CD14-positive monocyte (primary cell): ENCODE measurements around the gene MSANTD1. TPM values are rescaled to one million over a fixed set of nuclear protein-coding genes. Genes with fewer than 3 reads are reported as not detected.

Experiments used
- DNase-seq, 3 donors: peaks; one replicate each; pipeline ENCODE4 v3.0.0-alpha.2; 2011 to 2022
- H2AFZ ChIP-seq: 2 replicates; pipeline ENCODE4 v1.6.0; 2012; ENCODE audit warnings: mild to moderate bottlenecking, low read depth, low read length, inconsistent platforms; ENCODE audit not compliant: insufficient read depth, poor library complexity, severe bottlenecking
- H3K27ac ChIP-seq, 2 donors: 1 replicate in 1 of 2; 2 replicates in 1 of 2; pipeline ENCODE4 v1.5.1; 2012 to 2013; ENCODE audit warnings: low read length in 2 of 2, control low read depth in 1 of 2, inconsistent platforms in 1 of 2, low read depth in 1 of 2, mild to moderate bottlenecking in 1 of 2
- H3K27me3 ChIP-seq, 2 donors: one replicate each; pipeline versions ENCODE4 v1.6.0 to v1.6.1; 2011 to 2013; ENCODE audit warnings: low read length in 2 of 2; ENCODE audit not compliant: control insufficient read depth in 2 of 2, insufficient read depth in 2 of 2
- H3K36me3 ChIP-seq, 2 donors: replicated peaks in 1 of 2; 1 replicate in 1 of 2; 2 replicates in 1 of 2; pipeline versions ENCODE4 v1.5.1 to v1.6.1; 2012 to 2013; ENCODE audit warnings: low read length in 2 of 2, control low read depth in 1 of 2, inconsistent platforms in 1 of 2, mild to moderate bottlenecking in 1 of 2; ENCODE audit not compliant: insufficient read depth in 2 of 2, control insufficient read depth in 1 of 2
- H3K4me1 ChIP-seq, 2 donors: 1 replicate in 1 of 2; 2 replicates in 1 of 2; pipeline versions ENCODE4 v1.5.1 to v1.6.1; 2012 to 2013; ENCODE audit warnings: low read length in 2 of 2, control low read depth in 1 of 2, inconsistent platforms in 1 of 2, mild to moderate bottlenecking in 1 of 2, moderate library complexity in 1 of 2; ENCODE audit not compliant: insufficient read depth in 2 of 2, control insufficient read depth in 1 of 2
- H3K4me2 ChIP-seq: replicated peaks from 2 replicates; pipeline ENCODE3; 2012; ENCODE audit warnings: low read length, moderate library complexity, mild to moderate bottlenecking; ENCODE audit not compliant: poor library complexity, severe bottlenecking; ENCODE audit errors: extremely low read depth
- H3K4me3 ChIP-seq, 3 experiments: fragments of 200-600 bp in 1 of 3; sonication (generic) in 1 of 3; replicated peaks in 1 of 3; 1 replicate in 2 of 3; 2 replicates in 1 of 3; pipeline ENCODE4 v1.5.1; 2011 to 2013; ENCODE audit warnings: low read length in 3 of 3, mild to moderate bottlenecking in 3 of 3, control low read depth in 2 of 3, low read depth in 2 of 3, inconsistent platforms in 1 of 3, moderate library complexity in 1 of 3
- H3K79me2 ChIP-seq: 2 replicates; pipeline ENCODE4 v1.6.0; 2012; ENCODE audit warnings: mild to moderate bottlenecking, control low read depth, inconsistent platforms, low read length, moderate library complexity; ENCODE audit not compliant: insufficient read depth
- H3K9ac ChIP-seq: 2 replicates; pipeline ENCODE4 v1.6.0; 2017; ENCODE audit warnings: low read length, mild to moderate bottlenecking; ENCODE audit not compliant: insufficient read depth, poor library complexity, severe bottlenecking
- H3K9me3 ChIP-seq, 2 donors: replicated peaks in 1 of 2; 1 replicate in 1 of 2; 2 replicates in 1 of 2; pipeline versions ENCODE4 v1.5.1 to v1.6.1; 2012 to 2013; ENCODE audit warnings: low read length in 2 of 2, control low read depth in 1 of 2; ENCODE audit not compliant: control insufficient read depth in 1 of 2, insufficient read depth in 1 of 2
- H4K20me1 ChIP-seq: 2 replicates; pipeline ENCODE4 v1.6.0; 2012; ENCODE audit warnings: mild to moderate bottlenecking, low read length, control low read depth, moderate library complexity; ENCODE audit not compliant: insufficient read depth
- H3K27ac Mint-ChIP-seq, 7 donors: one replicate each; pipeline ENCODE4 v1.8.0; 2020; ENCODE audit warnings: mild to moderate bottlenecking in 7 of 7, mixed read lengths in 7 of 7, moderate library complexity in 6 of 7, inconsistent platforms in 2 of 7
- H3K27me3 Mint-ChIP-seq, 3 donors: one replicate each; pipeline ENCODE4 v1.8.0; 2021 to 2022; ENCODE audit warnings: low read depth in 3 of 3, mild to moderate bottlenecking in 3 of 3, mixed read lengths in 3 of 3, moderate library complexity in 3 of 3, inconsistent platforms in 1 of 3
- H3K36me3 Mint-ChIP-seq, 2 donors: one replicate each; pipeline ENCODE4 v1.8.0; 2020; ENCODE audit warnings: mixed read lengths in 2 of 2, inconsistent platforms in 1 of 2, mild to moderate bottlenecking in 1 of 2
- H3K4me1 Mint-ChIP-seq: one replicate; pipeline ENCODE4 v1.8.0; 2020; ENCODE audit warnings: mild to moderate bottlenecking, mixed read lengths
- H3K4me3 Mint-ChIP-seq, 2 donors: one replicate each; pipeline ENCODE4 v1.8.0; 2020; ENCODE audit warnings: mild to moderate bottlenecking in 2 of 2, mixed read lengths in 2 of 2, moderate library complexity in 1 of 2
- H3K9me3 Mint-ChIP-seq, 7 donors: one replicate each; pipeline ENCODE4 v1.8.0; 2020 to 2022; ENCODE audit warnings: mixed read lengths in 7 of 7, mild to moderate bottlenecking in 6 of 7, moderate library complexity in 6 of 7, inconsistent platforms in 2 of 7
- WGBS: methylation state at CpG from one replicate; pipeline ENCODE4 v1.1.5; 2013; ENCODE audit warnings: missing lambda C conversion rate; ENCODE audit not compliant: insufficient coverage; 5-methylcytosine and 5-hydroxymethylcytosine counted together
- intact Hi-C, 2 donors: fragments of 100-400 bp; cut with micrococcal nuclease; formaldehyde crosslinking; loops; one replicate each; pipeline versions ENCODE4 v1.15.0 to v1.15.1; 2023
- polyA plus RNA-seq, 3 donors: library from polyadenylated mRNA; depleted of rRNA in 1 of 3; unstranded in 2 of 3; stranded (reverse) in 1 of 3; fragments of 300-500 nt in 2 of 3; fragments of >200 nt in 1 of 3; fragmentation: Illumina TruSeq in 2 of 3; gene quantifications; 1 replicate in 2 of 3; 2 replicates in 1 of 3; pipeline ENCODE4 v1.2.3, GENCODE V29; 2012 to 2021
- TF ChIP-seq, protein P1 (sequence below): fragments of 200-600 bp; IDR thresholded peaks from one replicate; pipeline ENCODE4 v1.8.0; 2022; ENCODE audit warnings: antibody characterized with exemption, mild to moderate bottlenecking

Gene MSANTD1
- polyA plus RNA-seq, 3 donors = 0.52 TPM; not detected in 2

DNA sequence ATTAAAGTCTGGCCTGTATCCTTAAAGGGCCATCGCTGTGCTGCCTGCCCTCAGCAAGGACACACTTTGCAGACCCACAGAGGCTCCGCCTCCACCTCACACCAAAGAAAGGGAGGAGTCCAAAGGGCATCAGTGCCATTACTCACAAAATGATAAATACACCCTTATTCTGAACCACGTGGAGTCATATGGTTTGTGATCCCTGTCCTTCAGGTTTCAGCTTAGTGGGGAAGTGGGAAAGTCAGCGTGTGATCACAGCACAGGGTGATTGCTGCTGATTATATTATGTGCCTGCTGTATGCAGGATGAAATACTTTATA lies 35.9 kb upstream of the MSANTD1 start:
- no peak overlapping the region for H3K27ac Mint-ChIP-seq
- H3K27ac ChIP-seq = peak overlapping the region in 1 of 2 donors; percentile 40
- H3K9ac ChIP-seq = no peak overlapping the region
- TF ChIP-seq, protein P1, sequence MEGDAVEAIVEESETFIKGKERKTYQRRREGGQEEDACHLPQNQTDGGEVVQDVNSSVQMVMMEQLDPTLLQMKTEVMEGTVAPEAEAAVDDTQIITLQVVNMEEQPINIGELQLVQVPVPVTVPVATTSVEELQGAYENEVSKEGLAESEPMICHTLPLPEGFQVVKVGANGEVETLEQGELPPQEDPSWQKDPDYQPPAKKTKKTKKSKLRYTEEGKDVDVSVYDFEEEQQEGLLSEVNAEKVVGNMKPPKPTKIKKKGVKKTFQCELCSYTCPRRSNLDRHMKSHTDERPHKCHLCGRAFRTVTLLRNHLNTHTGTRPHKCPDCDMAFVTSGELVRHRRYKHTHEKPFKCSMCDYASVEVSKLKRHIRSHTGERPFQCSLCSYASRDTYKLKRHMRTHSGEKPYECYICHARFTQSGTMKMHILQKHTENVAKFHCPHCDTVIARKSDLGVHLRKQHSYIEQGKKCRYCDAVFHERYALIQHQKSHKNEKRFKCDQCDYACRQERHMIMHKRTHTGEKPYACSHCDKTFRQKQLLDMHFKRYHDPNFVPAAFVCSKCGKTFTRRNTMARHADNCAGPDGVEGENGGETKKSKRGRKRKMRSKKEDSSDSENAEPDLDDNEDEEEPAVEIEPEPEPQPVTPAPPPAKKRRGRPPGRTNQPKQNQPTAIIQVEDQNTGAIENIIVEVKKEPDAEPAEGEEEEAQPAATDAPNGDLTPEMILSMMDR = no peak
- H3K4me2 ChIP-seq = no peak overlapping the region
- H3K4me1 Mint-ChIP-seq = peaks cover 2% of the 10 kb centered on the region
- DNase-seq = no peak
- H3K4me3 Mint-ChIP-seq = no peak overlapping the region
- no peaks in the 10 kb centered on the region for H3K79me2 ChIP-seq
- H4K20me1 ChIP-seq = no peaks in the 10 kb centered on the region
- WGBS = no CpG with 5 or more reads among the region's 4 CpGs
- H3K4me3 ChIP-seq = no peak overlapping the region
- peaks cover 87 to 91% of the 10 kb centered on the region in 2 donors for H3K36me3 Mint-ChIP-seq
- H3K9me3 Mint-ChIP-seq = peaks cover 0 to 2% (median 0%) of the 10 kb centered on the region in 7 donors
- intact Hi-C loops = no loop called here
- H3K27me3 ChIP-seq = no peaks in the 10 kb centered on the region
- H3K27me3 Mint-ChIP-seq = peaks cover 0 to 1% (median 0%) of the 10 kb centered on the region in 3 donors
- no peak overlapping the region for H2AFZ ChIP-seq
- peaks cover 89 to 99% of the 10 kb centered on the region in 2 donors for H3K36me3 ChIP-seq
- no peaks in the 10 kb centered on the region for H3K9me3 ChIP-seq
- no peaks in the 10 kb centered on the region for H3K4me1 ChIP-seq

DNA sequence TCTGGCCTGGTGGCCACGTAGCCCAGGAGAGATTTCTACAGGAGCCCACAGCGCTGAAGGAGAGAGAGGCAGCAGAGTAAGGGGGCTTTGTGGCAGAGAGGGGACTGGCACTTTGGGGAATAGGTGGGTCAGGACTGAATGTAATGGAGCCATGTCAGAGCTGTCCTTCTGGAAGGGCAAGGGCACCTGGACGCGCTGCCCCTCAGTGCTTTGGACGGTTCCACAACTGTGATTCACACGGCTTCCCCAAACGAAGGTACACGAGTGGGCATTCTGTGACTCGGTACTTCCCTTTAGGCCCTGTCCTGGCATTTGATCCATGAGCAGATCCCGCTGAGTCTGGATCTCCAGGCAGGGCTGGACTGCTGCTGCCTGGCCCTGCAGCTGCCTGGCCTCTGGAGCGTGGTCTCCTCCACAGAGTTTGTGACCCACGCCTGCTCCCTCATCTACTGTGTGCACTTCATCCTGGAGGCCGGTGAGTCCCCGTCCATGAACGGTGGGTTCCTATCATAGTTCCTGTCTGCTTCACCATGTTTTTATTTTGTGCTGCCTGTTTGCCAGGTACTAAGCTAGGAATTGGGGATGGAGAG lies 35.2 kb upstream of the MSANTD1 start:
- Mint-ChIP-seq H3K4me1 (no peaks in the 10 kb centered on the region), H3K4me3 (no peak overlapping the region), H3K36me3 (peaks cover 88 to 91% of the 10 kb centered on the region in 2 donors), H3K9me3 (peaks cover 0 to 2% (median 0%) of the 10 kb centered on the region in 7 donors), H3K27me3 (peaks cover 0 to 1% (median 0%) of the 10 kb centered on the region in 3 donors), H3K27ac (peak overlapping the region in 2 of 7 donors; percentile 65 to 68)
- Histone ChIP-seq H3K27me3 (no peaks in the 10 kb centered on the region), H3K36me3 (peaks cover 90 to 99% of the 10 kb centered on the region in 2 donors), H3K79me2 (no peaks in the 10 kb centered on the region), H3K4me2 (no peak overlapping the region), H3K9ac (no peak overlapping the region), H3K9me3 (no peaks in the 10 kb centered on the region), H3K4me1 (no peaks in the 10 kb centered on the region), H2AFZ (no peak overlapping the region), H4K20me1 (no peaks in the 10 kb centered on the region), H3K4me3 (no peak overlapping the region), H3K27ac (peak overlapping the region in 1 of 2 donors; percentile 40)
- 95% methylated on average over 12 of the region's 15 CpGs for WGBS
- TF ChIP-seq, protein P1 = no peak
- intact Hi-C loops = no loop called here
- no peak for DNase-seq
